ENCODE measurements around the gene OPCML. TPM values are rescaled to one million over a fixed set of nuclear protein-coding genes. Genes with fewer than 3 reads are reported as not detected.

Gene OPCML
- total RNA-seq, 1 donor from 2014 or later = not detected

GRCh38 chr11:132595711-132596134 lies 936.6 kb downstream of the OPCML start:
- Histone ChIP-seq H3K27ac (no peak overlapping the region), H3K4me3 (no peak overlapping the region), H3K9me3 (no peaks in the 10 kb centered on the region), H3K4me1 (no peaks in the 10 kb centered on the region), H3K27me3 (no peaks in the 10 kb centered on the region), H3K36me3 (no peaks in the 10 kb centered on the region)
- TF ChIP-seq POLR2AphosphoS5 (IDR thresholded peaks at IDR 0.05; ENCODE audit: insufficient read depth in 1 of 2, low read depth in 1 of 2) = no peak
- no peak for TF ChIP-seq POLR2A (IDR thresholded peaks at IDR 0.05)
- TF ChIP-seq, protein P1, sequence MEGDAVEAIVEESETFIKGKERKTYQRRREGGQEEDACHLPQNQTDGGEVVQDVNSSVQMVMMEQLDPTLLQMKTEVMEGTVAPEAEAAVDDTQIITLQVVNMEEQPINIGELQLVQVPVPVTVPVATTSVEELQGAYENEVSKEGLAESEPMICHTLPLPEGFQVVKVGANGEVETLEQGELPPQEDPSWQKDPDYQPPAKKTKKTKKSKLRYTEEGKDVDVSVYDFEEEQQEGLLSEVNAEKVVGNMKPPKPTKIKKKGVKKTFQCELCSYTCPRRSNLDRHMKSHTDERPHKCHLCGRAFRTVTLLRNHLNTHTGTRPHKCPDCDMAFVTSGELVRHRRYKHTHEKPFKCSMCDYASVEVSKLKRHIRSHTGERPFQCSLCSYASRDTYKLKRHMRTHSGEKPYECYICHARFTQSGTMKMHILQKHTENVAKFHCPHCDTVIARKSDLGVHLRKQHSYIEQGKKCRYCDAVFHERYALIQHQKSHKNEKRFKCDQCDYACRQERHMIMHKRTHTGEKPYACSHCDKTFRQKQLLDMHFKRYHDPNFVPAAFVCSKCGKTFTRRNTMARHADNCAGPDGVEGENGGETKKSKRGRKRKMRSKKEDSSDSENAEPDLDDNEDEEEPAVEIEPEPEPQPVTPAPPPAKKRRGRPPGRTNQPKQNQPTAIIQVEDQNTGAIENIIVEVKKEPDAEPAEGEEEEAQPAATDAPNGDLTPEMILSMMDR (IDR thresholded peaks at IDR 0.05) = no peak
- DNase-seq (ENCODE audit: extremely low spot score in 2 of 2) = no peak
- intact Hi-C loops (cut with DNase I) = no loop called here

DNA sequence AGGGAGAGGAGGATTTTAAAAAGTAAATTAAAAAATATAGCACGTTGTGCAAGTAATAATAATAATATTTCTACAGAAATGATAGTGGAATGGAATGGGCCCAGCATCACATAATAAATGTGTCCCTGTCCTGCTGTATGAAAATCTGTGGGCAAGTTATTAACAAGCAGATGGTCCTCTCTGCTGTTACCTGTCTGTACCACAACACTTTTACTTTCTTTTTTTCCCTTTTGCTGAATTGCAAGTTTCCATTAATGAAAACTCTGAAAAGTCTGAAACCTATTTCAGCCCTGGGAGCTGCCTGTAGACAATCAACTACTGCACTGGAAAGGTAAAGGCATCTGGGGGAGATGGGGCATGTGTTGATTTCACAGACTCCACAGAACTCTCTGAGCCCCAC lies 937.1 kb downstream of the OPCML start:
- intact Hi-C loops (cut with DNase I) = no loop called here
- no peaks in the 10 kb centered on the region for H3K4me1 ChIP-seq

GRCh38 chr11:132590986-132591385 lies 941.3 kb downstream of the OPCML start:
- TF ChIP-seq POLR2A (IDR thresholded peaks at IDR 0.05) = no peak
- no peak for TF ChIP-seq POLR2AphosphoS5 (IDR thresholded peaks at IDR 0.05; ENCODE audit: insufficient read depth in 1 of 2, low read depth in 1 of 2)
- TF ChIP-seq, protein P1 (IDR thresholded peaks at IDR 0.05) = no peak
- intact Hi-C loops (cut with DNase I) = no loop called here

More for the DNA sequence above, 937.1 kb downstream of the OPCML start:
- TF ChIP-seq, protein P1 (IDR thresholded peaks at IDR 0.05) = no peak
- TF ChIP-seq POLR2AphosphoS5 (IDR thresholded peaks at IDR 0.05; ENCODE audit: insufficient read depth in 1 of 2, low read depth in 1 of 2) = no peak
- TF ChIP-seq POLR2A (IDR thresholded peaks at IDR 0.05) = no peak
- Histone ChIP-seq H3K27me3 (no peaks in the 10 kb centered on the region), H3K9me3 (no peaks in the 10 kb centered on the region), H3K4me3 (no peak overlapping the region), H3K36me3 (no peaks in the 10 kb centered on the region), H3K27ac (no peak overlapping the region)
- DNase-seq (ENCODE audit: extremely low spot score in 2 of 2) = no peak

GRCh38 chr11:132590554-132590953 lies 941.7 kb downstream of the OPCML start:
- H3K4me1 ChIP-seq = no peaks in the 10 kb centered on the region
- no peaks in the 10 kb centered on the region for H3K36me3 ChIP-seq
- H3K27me3 ChIP-seq = no peaks in the 10 kb centered on the region
- intact Hi-C loops (cut with DNase I) = no loop called here
- H3K27ac ChIP-seq = no peak overlapping the region
- no peak for DNase-seq (ENCODE audit: extremely low spot score in 2 of 2)
- no peak overlapping the region for H3K4me3 ChIP-seq
- H3K9me3 ChIP-seq = no peaks in the 10 kb centered on the region
- TF ChIP-seq POLR2AphosphoS5 (IDR thresholded peaks at IDR 0.05; ENCODE audit: insufficient read depth in 1 of 2, low read depth in 1 of 2) (no peak), POLR2A (IDR thresholded peaks at IDR 0.05) (no peak)
- TF ChIP-seq, protein P1 (IDR thresholded peaks at IDR 0.05) = no peak

More at GRCh38 chr11:132590986-132591385, 941.3 kb downstream of the OPCML start:
- Histone ChIP-seq H3K27ac (no peak overlapping the region), H3K36me3 (no peaks in the 10 kb centered on the region), H3K4me3 (no peak overlapping the region), H3K9me3 (no peaks in the 10 kb centered on the region), H3K4me1 (no peaks in the 10 kb centered on the region), H3K27me3 (no peaks in the 10 kb centered on the region)
- no peak for DNase-seq (ENCODE audit: extremely low spot score in 2 of 2)

DNA sequence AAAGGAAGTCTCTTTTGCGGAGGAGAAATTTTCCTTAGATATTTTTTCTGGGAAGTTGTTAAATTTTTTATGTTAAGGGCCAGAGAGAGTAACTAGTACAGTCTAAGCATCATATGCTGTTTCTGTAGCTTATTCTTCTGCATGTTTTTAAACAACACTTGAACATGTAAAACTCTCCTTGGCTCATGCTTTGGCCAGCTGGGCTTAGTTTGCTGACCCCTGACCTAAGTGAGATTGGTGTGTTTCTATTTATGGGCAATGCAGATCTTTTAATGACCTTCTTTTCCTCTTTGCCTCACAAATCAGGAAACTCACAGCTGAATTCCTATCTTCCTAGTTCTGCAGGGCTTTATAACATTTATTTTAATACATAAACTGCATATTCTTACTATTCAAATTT lies 942.5 kb downstream of the OPCML start:
- H3K9me3 ChIP-seq = no peaks in the 10 kb centered on the region
- H3K27me3 ChIP-seq = no peaks in the 10 kb centered on the region
- no peak for DNase-seq (ENCODE audit: extremely low spot score in 2 of 2)
- H3K4me3 ChIP-seq = no peak overlapping the region
- TF ChIP-seq POLR2AphosphoS5 (IDR thresholded peaks at IDR 0.05; ENCODE audit: insufficient read depth in 1 of 2, low read depth in 1 of 2) (no peak), POLR2A (IDR thresholded peaks at IDR 0.05) (no peak)
- TF ChIP-seq, protein P1 (IDR thresholded peaks at IDR 0.05) = no peak
- no peak overlapping the region for H3K27ac ChIP-seq
- intact Hi-C loops (cut with DNase I) = no loop called here
- H3K4me1 ChIP-seq = no peaks in the 10 kb centered on the region
- H3K36me3 ChIP-seq = no peaks in the 10 kb centered on the region

Data from vagina (tissue), 2 donors.